NCI-H2196 (cell line): ENCODE measurements around the gene RBM8A.
"Not testable (repeated sequence)": the region's sequence is repeated elsewhere in the genome, so short reads cannot be mapped to it uniquely, and the experiment has no call there.

Source experiments
- DNase-seq: peaks from one replicate; lab custom pipeline; 2025; ENCODE audit not compliant: unreplicated experiment; lab: John Stamatoyannopoulos, UW

RBM8A gene

DNA sequence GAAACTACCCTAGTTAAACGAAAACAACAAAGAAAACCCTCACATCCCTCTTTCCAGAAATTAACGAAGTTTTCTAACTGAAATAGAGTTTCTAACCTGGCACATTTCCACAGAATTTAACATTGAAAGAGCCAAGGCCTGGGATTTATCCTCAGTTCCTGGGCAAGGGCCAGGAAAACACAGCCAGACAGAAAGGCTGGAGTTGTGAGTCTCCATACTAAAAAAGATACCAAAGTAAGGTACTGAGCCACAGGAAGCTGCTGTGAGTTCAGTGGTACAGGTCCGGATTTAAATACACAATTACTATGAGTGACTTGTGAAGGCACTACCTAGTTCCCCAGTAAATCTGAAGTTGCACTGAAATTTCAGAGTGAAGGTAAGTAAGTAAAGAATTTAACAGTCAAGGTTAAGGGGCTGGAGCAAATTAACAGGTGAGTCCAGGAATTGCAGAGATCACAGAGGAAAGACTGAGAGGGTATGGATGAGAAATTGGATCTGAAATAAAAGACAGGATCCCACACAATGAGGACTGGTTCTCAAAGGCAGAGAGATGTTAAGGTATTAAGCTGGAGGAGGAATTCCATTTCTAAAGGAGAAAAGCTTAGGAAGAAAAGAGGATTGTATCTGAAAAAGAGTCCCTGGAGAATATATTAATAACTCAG lies 29.6 kb upstream of the RBM8A start:
- DNase-seq, result no peak

DNA sequence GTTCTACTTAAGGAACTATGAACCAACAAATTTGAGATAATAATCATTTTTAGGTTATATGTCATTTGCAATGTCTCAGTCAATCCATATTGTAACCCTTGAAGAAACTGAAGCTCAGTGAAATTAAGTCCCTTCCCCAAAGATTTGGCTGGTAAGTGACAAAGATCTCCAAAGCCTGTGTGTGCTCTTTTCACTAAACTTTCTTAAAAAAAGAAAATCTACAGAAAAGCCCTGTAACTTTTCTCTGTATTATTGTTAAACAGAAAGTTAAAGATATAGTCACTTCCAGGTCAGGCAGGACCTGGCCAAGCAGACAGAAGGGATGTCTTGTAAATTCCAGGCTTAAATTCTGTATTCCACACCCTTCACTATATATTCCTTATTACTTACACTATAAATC lies 29.1 kb upstream of the RBM8A start:
- no peak for DNase-seq

DNA sequence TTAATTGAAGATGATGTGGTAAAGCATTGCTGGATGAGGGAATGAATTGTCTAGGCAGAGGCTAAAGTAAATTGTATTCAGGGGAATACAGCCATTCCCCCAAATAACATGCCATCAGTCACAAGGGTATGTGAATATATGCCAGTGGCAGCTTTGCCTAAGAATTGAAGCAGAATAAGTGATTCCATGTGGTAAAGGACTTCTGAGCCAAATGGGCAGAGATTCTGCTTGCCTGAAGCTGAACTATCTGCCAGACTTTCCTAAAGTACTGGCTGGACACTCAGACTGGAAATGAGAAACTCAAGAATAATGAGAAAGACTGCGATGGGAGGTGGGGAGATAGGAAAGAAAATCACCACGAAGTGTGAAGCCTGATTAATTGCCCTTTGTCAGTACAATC lies 28.2 kb upstream of the RBM8A start:
- no peak for DNase-seq

DNA sequence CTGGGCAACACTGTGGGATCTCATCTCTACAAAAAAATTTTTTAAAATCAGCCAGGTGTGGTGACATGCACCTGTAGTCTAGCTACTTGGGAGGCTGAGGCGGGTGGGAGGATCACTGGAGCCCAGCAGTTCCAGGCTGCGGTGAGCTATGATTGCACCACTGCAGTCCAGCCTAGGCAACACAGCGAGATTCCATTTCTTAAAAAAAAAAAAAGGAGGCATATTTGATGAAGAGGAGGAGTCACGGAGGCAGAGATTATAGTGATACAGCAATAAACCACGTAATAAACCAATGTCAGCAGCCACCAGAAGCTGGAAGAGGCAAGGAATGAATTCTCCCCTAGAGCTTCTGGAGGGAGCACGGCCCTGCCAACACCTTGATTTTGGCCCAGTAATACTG lies 26.6 kb upstream of the RBM8A start:
- DNase-seq, result no peak

DNA sequence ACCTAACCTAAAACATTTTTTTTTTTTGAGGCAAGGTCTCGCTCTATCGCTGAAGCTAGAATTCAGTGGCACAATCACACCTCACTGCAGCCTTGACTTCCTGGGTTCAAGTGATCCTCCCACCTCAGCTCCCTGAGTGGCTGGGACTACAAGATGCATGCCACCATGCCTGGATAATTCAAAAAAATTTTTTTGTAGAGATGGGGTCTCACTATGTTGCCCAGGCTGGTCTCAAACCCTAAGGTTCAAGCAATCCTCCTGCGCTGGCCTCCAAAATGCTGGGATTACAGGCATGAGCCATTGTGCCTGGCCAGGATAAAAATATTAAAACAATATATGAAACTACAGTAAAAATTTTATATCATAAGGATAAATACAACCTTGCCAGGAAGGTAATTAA lies 25.6 kb upstream of the RBM8A start:
- no peak for DNase-seq

DNA sequence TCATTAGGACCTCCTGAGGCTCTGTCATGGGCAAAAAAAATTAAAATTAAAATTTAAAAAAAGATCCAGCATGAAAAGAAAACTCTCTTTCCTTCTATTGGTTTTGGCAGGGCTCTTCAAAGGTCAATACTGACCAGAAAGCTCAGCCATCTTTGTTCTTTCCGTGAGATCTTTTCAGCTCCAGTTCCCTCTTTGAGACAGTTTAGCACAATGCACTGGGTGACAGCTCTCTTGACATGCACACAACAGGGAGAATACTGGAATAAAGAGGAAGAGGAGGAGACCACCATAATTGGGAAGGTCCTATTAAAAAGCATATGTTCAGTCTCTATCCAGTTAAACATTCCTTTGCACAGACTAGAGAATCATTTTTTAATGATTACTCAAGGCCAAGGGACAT lies 24.2 kb upstream of the RBM8A start:
- no peak for DNase-seq

DNA sequence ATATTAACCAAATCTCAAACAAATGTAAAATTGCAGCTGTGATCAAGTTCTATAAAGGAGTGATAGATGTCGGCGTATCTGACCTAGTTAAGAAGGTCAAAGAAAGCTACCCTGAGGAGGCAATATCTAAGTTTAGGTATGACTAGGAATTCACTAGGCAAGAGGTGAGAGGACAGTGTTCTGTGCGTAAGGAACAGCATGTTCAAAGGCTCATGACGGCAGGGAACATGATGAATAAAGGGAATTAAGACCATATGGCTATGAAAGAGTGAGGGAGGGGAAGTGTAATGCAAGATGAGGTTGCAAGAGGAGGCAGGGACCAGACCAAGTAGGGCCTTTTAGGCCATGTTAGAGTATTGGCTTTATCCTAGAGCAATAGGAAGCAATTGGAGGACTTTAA lies 21.9 kb upstream of the RBM8A start:
- DNase-seq, result no peak

DNA sequence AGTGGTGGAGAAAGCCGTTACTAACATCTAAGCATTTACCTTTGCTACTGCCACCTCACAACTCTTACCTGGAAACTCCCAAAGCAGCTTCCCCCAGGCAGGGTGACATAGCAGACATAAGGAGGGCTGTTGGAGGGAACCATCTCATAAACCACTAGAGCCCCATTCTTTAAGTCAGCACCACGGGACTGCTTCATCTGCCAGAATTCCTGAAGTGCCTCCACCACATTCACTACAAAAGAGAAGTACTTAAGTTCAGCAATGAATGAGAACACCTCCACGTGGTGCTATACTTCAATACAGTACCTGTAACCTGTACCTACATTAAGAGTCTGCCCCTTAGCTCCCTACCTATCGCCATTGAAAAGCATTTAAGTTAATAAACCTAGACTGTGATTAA lies 20.3 kb upstream of the RBM8A start:
- no peak for DNase-seq

DNA sequence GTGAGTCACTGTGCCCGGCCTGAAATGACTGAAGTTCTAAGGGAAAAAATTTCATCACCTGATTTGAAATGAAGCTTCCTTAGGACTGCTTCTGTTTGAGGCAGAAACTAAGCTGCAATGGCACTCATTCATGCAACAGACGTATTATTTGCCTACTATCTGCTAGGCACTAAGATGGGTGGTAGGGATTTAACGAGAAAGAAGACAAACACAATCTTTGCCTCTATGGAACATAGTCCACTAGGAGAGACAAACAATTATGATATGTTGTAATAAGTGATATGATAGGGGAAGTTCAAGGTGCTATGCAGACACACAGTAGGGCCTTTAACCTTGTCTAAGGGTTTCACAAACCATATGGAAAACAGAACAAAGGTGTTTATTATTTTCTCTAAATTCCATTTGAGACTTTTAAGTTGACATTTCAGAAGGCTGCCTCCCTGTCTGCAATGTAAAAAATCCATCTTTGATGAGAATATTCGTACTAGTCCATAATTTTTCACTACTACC lies 19.2 kb upstream of the RBM8A start:
- DNase-seq, result no peak

DNA sequence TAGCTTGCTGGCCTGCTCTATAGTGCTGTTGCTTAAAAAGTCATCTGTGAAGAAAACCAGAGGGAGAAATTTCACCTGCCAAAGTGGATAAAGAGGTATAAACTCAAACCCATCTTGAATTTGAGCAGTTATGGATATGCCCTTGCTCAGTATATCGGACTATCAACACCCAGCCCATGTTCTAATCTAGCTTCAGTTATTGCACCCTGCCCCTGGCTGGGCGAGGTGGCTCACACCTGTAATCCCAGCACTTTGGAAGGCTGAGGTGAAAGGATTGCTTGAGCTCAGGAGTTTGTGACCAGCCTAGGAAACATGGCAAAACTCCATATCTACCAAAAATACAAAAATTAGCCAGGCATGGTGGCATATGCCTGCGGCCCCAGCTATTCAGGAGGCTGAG lies 17.2 kb upstream of the RBM8A start:
- no peak for DNase-seq

DNA sequence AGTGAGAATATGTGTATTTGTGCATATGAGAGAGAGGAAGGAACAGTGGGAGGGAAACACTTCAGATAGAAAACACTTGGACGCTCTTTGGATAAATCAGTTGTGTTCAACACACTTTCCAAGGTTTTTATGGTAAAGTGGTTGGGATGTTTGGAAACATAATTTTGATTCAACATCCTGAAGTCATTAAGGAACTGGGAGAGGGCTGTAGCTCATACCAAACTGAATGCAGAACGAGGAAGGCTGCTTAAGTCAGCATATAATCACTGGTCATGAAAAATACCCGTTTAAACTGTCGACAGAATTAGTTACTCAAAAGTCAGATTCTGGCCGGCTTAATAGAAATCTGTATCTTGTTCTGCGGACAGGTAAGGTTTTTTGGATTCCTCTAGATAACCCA lies 15.6 kb upstream of the RBM8A start:
- DNase-seq, result no peak

DNA sequence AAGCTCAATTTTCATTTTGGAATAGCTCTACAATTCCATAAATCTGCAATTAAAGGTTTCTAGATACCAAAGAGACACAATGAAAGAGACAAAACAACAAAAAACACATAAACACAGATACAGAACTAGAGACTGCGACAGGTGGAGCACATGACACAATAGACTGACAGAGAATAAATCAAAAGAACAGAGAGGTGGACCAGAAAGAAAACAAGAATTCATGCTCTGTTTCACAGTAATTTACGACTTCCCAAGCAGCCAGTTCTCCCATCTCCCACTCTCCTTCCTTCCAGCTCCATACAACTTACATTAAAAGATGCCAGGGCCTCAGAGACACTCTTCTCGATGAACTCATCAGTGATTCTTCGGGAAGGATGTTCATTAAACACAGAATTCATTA lies 15.1 kb upstream of the RBM8A start:
- no peak for DNase-seq

DNA sequence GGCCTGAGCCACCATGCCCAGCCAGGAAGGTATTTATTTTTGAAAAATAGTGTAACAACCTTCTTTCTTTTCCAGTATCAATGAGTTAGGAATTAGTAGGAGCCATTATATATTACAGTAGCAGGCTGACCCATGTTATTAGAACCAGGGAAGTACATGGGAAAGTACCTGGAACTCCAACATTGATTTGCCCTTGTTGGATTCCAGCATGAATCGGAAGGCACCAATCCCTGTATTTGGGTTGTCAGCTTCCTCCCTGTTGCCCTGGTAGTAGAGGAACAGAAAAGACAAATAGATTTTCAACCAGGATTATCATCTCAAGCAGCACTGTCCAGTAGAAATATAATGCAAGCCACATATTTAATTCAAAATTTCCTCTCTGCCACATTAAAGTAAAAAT lies 10.2 kb upstream of the RBM8A start:
- no peak for DNase-seq

DNA sequence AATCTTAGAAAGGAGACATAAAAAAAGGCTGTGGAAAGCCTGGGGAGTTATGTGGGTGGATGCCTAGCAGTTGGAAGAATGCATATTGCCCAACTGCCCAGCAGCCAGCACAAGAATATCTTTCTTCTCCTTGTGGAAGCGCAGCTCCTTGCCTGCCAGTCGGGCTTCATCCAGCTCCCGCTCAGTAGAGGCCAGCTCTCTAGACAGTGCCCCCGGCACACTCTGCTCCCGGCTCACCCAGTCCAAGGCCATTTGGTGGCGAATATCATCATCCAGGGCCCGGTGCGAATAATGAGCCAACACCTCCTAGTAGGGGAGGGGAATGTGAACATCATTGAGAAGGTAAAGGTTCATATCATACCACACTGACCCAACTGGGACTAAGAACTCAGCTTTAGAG lies 9.0 kb upstream of the RBM8A start:
- no peak for DNase-seq

DNA sequence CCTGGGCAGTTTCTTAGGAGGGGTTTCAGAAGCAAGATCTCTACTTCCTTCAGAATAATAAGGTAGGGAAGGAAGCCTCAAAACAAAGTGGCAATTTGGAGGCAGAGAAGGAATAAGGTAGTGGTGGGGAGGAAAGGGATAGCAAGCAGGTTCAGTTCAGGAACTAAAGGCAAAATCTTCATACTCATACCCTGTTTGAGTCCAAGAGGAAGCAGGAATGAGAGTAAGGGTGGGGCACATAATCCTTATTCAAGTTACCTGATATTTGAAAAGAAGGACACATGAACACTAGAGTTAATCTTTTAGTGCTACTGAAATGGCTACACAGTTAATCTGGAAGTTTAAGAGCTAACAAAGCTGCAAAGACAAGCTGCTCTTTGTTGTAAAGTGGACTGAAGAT lies 8.4 kb upstream of the RBM8A start:
- no peak for DNase-seq

DNA sequence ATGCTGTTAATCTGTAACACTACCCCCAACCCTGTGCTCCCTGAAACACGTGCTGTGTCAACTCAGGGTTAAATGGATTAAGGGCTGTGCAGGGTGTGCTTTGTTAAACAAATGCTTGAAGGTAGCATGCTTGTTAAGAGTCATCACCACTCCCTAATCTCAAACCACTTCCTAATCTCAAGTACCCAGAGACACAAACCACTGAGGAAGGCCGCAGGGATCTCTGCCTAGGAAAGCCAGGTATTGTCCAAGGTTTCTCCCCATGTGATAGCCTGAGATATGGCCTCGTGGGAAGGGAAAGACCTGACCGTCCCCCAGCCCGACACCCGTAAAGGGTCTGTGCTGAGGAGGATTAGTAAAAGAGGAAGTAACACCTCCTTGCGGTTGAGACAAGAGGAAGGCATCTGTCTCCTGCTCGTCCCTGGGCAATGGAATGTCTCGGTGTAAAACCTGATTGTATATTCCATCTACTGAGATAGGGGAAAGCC lies 5.3 kb upstream of the RBM8A start:
- not testable (repeated sequence) for DNase-seq

DNA sequence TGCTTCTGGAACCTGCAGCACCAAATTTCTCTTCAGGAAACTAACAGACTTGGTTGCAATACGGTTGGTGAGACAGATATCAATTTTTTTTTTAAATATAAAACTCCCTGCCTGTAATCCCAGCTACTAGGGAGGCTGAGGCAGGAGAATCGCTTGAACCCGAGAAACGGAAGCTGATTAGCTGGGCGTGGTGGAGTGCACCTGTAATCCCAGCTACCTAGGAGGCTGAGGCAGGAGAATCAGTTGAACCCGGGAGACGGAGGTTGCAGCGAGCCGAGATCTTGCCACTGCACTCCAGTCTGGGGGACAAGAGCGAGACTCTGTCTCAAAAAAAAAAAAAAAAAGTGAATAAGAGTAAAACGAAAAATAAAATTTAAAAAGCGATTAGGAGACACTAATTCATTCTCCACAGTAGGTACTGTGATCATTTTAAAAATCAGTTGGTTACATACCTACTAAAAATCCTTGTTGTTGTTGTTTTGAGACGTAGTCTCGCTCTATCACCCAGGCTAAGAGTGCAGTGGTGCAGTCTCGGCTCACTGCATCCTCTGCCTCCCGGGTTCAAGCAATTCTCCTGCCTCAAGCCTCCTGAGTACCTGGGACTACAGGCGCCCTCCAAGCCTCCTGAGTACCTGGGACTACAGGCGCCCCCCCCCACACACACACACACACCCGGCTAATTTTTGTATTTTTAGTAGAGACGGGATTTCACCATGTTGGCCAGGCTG lies 796 bp upstream of the RBM8A start:
- no peak for DNase-seq

DNA sequence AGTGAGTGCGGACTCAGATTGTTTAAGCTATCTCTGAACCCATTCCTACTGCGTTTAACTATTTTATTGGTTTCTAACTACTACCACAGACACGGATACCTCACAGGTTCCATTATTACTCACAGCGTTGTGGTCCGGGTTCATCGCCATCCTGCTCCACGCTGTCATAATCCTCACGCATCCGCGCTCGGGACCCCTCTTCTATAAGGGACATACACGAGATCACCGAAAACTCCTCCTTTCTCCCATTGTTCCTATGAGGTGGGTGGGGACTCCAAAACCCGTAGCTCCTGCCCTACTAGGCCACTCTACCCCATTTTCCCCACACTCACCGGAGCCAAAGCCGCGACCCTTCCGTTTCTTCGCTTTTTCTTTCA lies 610 bp downstream of the RBM8A start:
- DNase-seq, result no peak

DNA sequence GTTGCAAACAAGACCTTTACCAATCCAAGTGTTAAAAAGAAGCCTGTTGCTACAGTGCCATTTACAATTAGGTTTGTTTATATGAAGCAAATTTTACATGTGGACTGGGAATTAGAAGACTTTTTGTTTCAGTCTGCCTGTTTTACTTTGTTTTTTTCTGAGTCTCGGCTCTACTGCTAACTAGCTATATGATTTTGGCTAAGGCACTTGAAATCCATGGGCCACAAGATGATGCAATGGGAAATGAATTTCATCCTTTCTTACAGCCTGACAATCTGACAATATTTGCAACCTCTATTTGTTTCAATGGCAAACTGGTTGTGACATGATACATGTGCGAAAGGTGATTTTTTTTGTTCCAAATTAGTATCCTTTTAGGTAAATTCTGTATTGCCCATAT lies 5.0 kb downstream of the RBM8A start:
- DNase-seq, result no peak

DNA sequence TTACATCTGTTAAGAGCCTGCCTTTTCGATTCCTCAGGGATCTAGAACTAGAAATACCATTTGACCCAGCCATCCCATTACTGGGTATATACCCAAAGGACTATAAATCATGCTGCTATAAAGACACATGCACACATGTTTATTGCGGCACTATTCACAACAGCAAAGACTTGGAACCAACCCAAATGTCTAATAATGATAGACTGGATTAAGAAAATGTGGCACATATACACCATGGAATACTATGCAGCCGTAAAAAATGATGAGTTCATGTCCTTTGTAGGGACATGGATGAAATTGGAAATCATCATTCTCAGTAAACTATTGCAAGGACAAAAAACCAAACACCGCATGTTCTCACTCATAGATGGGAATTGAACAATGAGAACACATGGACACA lies 7.0 kb downstream of the RBM8A start:
- DNase-seq, result not testable (repeated sequence)

DNA sequence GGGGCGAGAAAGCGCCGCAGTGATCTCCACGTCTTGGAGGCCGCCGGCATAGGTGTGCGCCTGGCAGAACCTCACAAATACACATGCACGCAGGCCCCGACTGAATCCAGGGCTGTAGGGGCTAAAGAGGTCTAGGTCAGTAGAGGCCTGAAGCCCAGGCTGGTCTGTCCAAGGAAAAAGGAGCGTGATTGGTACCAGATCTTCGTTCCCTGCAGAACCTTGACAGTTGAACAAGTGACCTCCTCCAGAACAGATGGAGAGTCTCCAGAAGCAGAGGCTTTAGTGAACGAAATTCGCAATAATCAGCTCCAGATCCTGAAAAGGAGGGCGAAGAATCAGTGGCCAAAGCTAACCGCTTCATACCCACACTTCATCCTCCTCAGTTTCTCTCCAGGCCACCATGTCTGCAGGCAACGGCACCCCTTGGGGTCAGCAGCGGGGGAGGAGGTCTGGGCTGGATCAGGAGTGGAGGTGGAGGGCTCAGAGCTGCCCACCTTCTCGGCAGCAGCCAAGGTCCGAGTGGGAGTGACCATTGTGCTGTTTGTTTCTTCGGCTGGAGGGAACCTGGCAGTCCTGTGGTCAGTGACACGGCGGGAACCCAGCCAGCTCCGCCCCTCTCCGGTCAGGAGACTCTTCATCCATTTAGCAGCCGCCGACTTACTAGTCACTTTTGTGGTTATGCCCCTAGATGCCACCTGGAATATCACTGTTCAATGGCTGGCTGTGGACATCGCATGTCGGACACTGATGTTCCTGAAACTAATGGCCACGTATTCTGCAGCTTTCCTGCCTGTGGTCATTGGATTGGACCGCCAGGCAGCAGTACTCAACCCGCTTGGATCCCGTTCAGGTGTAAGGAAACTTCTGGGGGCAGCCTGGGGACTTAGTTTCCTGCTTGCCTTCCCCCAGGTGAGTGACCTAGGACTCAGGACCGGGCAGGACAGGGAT lies 8.0 kb downstream of the RBM8A start:
- peak; percentile 48 for DNase-seq
